Neuronal stem cell (in vitro differentiated cells): ENCODE data around the gene MYOG.

ENCODE experiments used
- DNase-seq: peaks from one replicate; pipeline ENCODE4 v3.0.0-alpha.2; 2013; ENCODE audit warnings: low spot score
- H2AFZ ChIP-seq: one replicate; pipeline ENCODE4 v1.6.1; 2013; ENCODE audit warnings: mild to moderate bottlenecking, low read length, inconsistent platforms
- H2AK5ac ChIP-seq: 2 replicates; pipeline ENCODE4 v1.6.1; 2013; ENCODE audit warnings: low read depth, mild to moderate bottlenecking, inconsistent platforms, low read length, moderate library complexity, mixed read lengths
- H2BK120ac ChIP-seq: 2 replicates; pipeline ENCODE4 v1.6.1; 2013; ENCODE audit warnings: low read depth, mild to moderate bottlenecking, inconsistent platforms, low read length, moderate library complexity, mixed read lengths
- H2BK12ac ChIP-seq: one replicate; pipeline ENCODE4 v1.6.1; 2013; ENCODE audit warnings: low read length, inconsistent platforms
- H2BK15ac ChIP-seq: 2 replicates; pipeline ENCODE4 v1.6.1; 2013; ENCODE audit warnings: mild to moderate bottlenecking, low read length, inconsistent platforms, mixed read lengths
- H2BK5ac ChIP-seq: one replicate; pipeline ENCODE4 v1.6.1; 2013; ENCODE audit warnings: inconsistent platforms, mild to moderate bottlenecking, low read length, moderate library complexity
- H3K14ac ChIP-seq: one replicate; pipeline ENCODE4 v1.6.1; 2013; ENCODE audit warnings: low read length, inconsistent platforms
- H3K18ac ChIP-seq: 2 replicates; pipeline ENCODE4 v1.6.1; 2013; ENCODE audit warnings: low read length, inconsistent platforms
- H3K23ac ChIP-seq: 2 replicates; pipeline ENCODE4 v1.6.1; 2013; ENCODE audit warnings: low read depth, mild to moderate bottlenecking, mixed read lengths, low read length, inconsistent platforms; ENCODE audit not compliant: poor library complexity
- H3K27ac ChIP-seq: replicated peaks from 3 replicates; pipeline ENCODE4 v1.5.1; 2013; ENCODE audit warnings: low read length, inconsistent platforms
- H3K27me3 ChIP-seq, 3 experiments: 2 replicates each; pipeline ENCODE4 v1.6.1; 2013; ENCODE audit warnings: low read length in 3 of 3, mild to moderate bottlenecking in 2 of 3, inconsistent platforms in 1 of 3, low read depth in 1 of 3, mixed read lengths in 1 of 3, moderate library complexity in 1 of 3; ENCODE audit not compliant: control insufficient read depth in 3 of 3, insufficient read depth in 3 of 3
- H3K36me3 ChIP-seq, 2 donors: replicated peaks in 1 of 2; 2 replicates each; pipeline ENCODE4 v1.6.1; 2013; ENCODE audit warnings: low read length in 2 of 2; ENCODE audit not compliant: control insufficient read depth in 2 of 2, insufficient read depth in 2 of 2
- H3K4ac ChIP-seq: 2 replicates; pipeline ENCODE4 v1.6.1; 2013; ENCODE audit warnings: inconsistent platforms, mild to moderate bottlenecking, low read length, moderate library complexity
- H3K4me1 ChIP-seq, 2 donors: 1 replicate in 1 of 2; 2 replicates in 1 of 2; pipeline ENCODE4 v1.6.1; 2013; ENCODE audit warnings: low read length in 2 of 2, low read depth in 1 of 2; ENCODE audit not compliant: control insufficient read depth in 2 of 2, insufficient read depth in 1 of 2
- H3K4me2 ChIP-seq: one replicate; pipeline ENCODE4 v1.6.1; 2013; ENCODE audit warnings: mild to moderate bottlenecking, low read length, inconsistent platforms; ENCODE audit not compliant: insufficient read depth, poor library complexity, severe bottlenecking
- H3K4me3 ChIP-seq, 2 donors: 2 replicates each; pipeline ENCODE4 v1.5.1; 2013; ENCODE audit warnings: low read length in 2 of 2, mild to moderate bottlenecking in 2 of 2, inconsistent platforms in 1 of 2, moderate library complexity in 1 of 2
- H3K79me1 ChIP-seq: one replicate; pipeline ENCODE4 v1.6.1; 2013; ENCODE audit warnings: low read depth, mild to moderate bottlenecking, inconsistent platforms, low read length, moderate library complexity
- H3K9ac ChIP-seq: one replicate; pipeline ENCODE4 v1.6.1; 2013; ENCODE audit warnings: mild to moderate bottlenecking, low read depth, low read length, inconsistent platforms; ENCODE audit not compliant: poor library complexity
- H3K9me3 ChIP-seq, 2 donors: replicated peaks in 1 of 2; 2 replicates each; pipeline versions ENCODE3 to v1.6.1; 2013; ENCODE audit warnings: low read length in 2 of 2, mild to moderate bottlenecking in 2 of 2, inconsistent platforms in 1 of 2, low read depth in 1 of 2, mixed read lengths in 1 of 2, moderate library complexity in 1 of 2; ENCODE audit not compliant: control insufficient read depth in 2 of 2, insufficient read depth in 1 of 2
- H4K8ac ChIP-seq: one replicate; pipeline ENCODE4 v1.6.1; 2013; ENCODE audit warnings: low read depth, mild to moderate bottlenecking, inconsistent platforms, low read length, moderate library complexity
- H4K91ac ChIP-seq: one replicate; pipeline ENCODE4 v1.6.1; 2013; ENCODE audit warnings: low read length, low read depth, mild to moderate bottlenecking, inconsistent platforms; ENCODE audit not compliant: poor library complexity
- WGBS, 2 donors: extraction: QIAGEN DNeasy Blood & Tissue Kit; methylation state at CpG; one replicate each; pipeline ENCODE4 v1.1.7; 2013; ENCODE audit warnings: missing lambda C conversion rate in 2 of 2, mixed read lengths in 1 of 2; ENCODE audit not compliant: insufficient read length in 2 of 2, insufficient replicate concordance in 1 of 2; ENCODE audit errors: extremely low coverage in 2 of 2; 5-methylcytosine and 5-hydroxymethylcytosine counted together

The MYOG gene

GRCh38 chr1:203040513-203041275 is 45.1 kb downstream of the MYOG start:
- no peak for DNase-seq
- H3K27me3 ChIP-seq: peaks cover 0 to 51% (median 0%) of the 10 kb centered on the region in 3 experiments
- no peak overlapping the region for H4K8ac ChIP-seq
- no peak overlapping the region for H2AFZ ChIP-seq
- no peaks in the 10 kb centered on the region for H3K36me3 ChIP-seq
- no peak overlapping the region for H3K27ac ChIP-seq
- no peak overlapping the region for H3K18ac ChIP-seq
- no peaks in the 10 kb centered on the region for H3K9me3 ChIP-seq
- H2BK5ac ChIP-seq: no peak overlapping the region
- no CpG with 5 or more reads among the region's 5 CpGs for WGBS, 2 donors
- H2BK120ac ChIP-seq: no peak overlapping the region
- no peaks in the 10 kb centered on the region for H3K79me1 ChIP-seq
- no peak overlapping the region for H2AK5ac ChIP-seq
- H3K4me3 ChIP-seq: no peak overlapping the region
- H2BK12ac ChIP-seq: no peak overlapping the region
- no peak overlapping the region for H3K14ac ChIP-seq
- no peak overlapping the region for H3K23ac ChIP-seq
- H3K4me2 ChIP-seq: no peak overlapping the region
- H2BK15ac ChIP-seq: no peak overlapping the region
- no peak overlapping the region for H3K9ac ChIP-seq
- H3K4me1 ChIP-seq: no peaks in the 10 kb centered on the region
- no peak overlapping the region for H3K4ac ChIP-seq
- no peak overlapping the region for H4K91ac ChIP-seq

GRCh38 chr1:203039609-203040512 is 46.0 kb downstream of the MYOG start:
- Histone ChIP-seq H3K36me3 (no peaks in the 10 kb centered on the region), H2BK120ac (no peak overlapping the region), H3K4me3 (no peak overlapping the region), H3K27ac (no peak overlapping the region), H3K9me3 (no peaks in the 10 kb centered on the region), H3K4me1 (no peaks in the 10 kb centered on the region), H2BK15ac (no peak overlapping the region), H3K79me1 (no peaks in the 10 kb centered on the region), H3K9ac (no peak overlapping the region), H4K8ac (no peak overlapping the region), H2AFZ (no peak overlapping the region), H3K23ac (no peak overlapping the region), H3K4ac (no peak overlapping the region), H3K4me2 (no peak overlapping the region), H2AK5ac (no peak overlapping the region), H2BK12ac (no peak overlapping the region), H2BK5ac (no peak overlapping the region), H4K91ac (no peak overlapping the region), H3K27me3 (peaks cover 0 to 52% (median 0%) of the 10 kb centered on the region in 3 experiments), H3K18ac (no peak overlapping the region), H3K14ac (no peak overlapping the region)
- no peak for DNase-seq
- no CpG with 5 or more reads among the region's 11 CpGs for WGBS, 2 donors

DNA sequence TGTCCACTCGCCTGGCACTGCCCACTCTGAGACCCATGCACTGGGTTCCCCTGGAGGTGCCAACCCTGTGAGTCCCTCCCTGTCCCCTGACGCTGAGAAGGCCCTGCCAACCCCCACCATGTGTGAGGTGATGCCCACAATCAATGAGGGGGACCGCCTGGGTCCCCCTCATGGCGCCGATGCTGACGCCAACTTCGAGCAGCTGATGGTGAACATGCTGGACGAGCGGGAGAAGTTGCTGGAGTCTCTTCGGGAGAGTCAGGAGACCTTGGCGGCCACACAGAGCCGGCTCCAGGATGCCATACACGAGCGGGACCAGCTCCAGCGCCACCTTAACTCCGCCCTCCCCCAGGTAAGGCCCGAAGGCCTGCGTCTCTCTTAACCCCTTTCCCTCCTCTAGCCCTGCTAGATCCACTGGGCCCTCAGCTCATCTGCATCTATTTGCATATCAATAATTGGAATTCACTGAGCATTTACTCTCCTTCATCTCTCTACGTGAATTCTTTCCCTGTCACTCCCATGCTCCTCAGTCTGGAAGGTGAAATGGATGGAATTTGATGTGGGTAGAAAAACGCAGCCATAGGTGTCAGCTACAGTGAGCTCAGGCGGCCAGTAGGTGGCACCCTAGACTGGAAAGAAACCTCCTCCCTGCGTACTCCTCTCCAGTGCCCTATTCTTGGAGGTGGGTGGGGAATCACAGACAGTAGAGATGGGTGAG is 46.8 kb downstream of the MYOG start:
- H4K8ac ChIP-seq: no peak overlapping the region
- no peaks in the 10 kb centered on the region for H3K79me1 ChIP-seq
- peak; percentile 63 for DNase-seq
- no peak overlapping the region for H2BK12ac ChIP-seq
- no peak overlapping the region for H3K4me3 ChIP-seq
- no CpG with 5 or more reads among the region's 22 CpGs for WGBS, 2 donors
- H3K4me2 ChIP-seq: no peak overlapping the region
- H4K91ac ChIP-seq: no peak overlapping the region
- H2BK15ac ChIP-seq: no peak overlapping the region
- H2AFZ ChIP-seq: no peak overlapping the region
- H3K27me3 ChIP-seq: peaks cover 0 to 60% (median 0%) of the 10 kb centered on the region in 3 experiments
- H3K9me3 ChIP-seq: no peaks in the 10 kb centered on the region
- H2BK120ac ChIP-seq: peak overlapping the region; percentile 11
- H3K23ac ChIP-seq: peak overlapping the region; percentile 20
- no peak overlapping the region for H3K9ac ChIP-seq
- H2BK5ac ChIP-seq: peak overlapping the region; percentile 7
- H3K27ac ChIP-seq: no peak overlapping the region
- no peaks in the 10 kb centered on the region for H3K4me1 ChIP-seq
- H3K14ac ChIP-seq: no peak overlapping the region
- no peak overlapping the region for H3K4ac ChIP-seq
- H3K18ac ChIP-seq: no peak overlapping the region
- H2AK5ac ChIP-seq: peak overlapping the region; percentile 47
- no peaks in the 10 kb centered on the region for H3K36me3 ChIP-seq
